Activated CD8-positive, alpha-beta T cell treated with anti-CD3 and anti-CD28 coated beads, Interleukin-2, amount 10 ng/mL, durations not matched to agents 7 days and 5 days (primary cell): ENCODE results near the gene EIPR1. TPM values are rescaled to one million over a fixed set of nuclear protein-coding genes. Genes with fewer than 3 reads are reported as not detected.

Experiments used
- ATAC-seq: fragments of 150-1000 bp; cut with Tn5 transposase; one replicate; pipeline ENCODE4 v1.10.0; 2021; ENCODE audit warnings: moderate library complexity
- CTCF ChIA-PET: fragments of 350-600 bp; sonication (Branson Sonifier 250); formaldehyde crosslinking; loops from one replicate; lab custom pipeline; 2021; ENCODE audit warnings: antibody characterized with exemption; lab: Charles Lee
- POLR2A ChIA-PET: fragments of 350-600 bp; sonication (Branson Sonifier 250); formaldehyde crosslinking; loops from one replicate; lab custom pipeline; 2021; ENCODE audit warnings: antibody characterized with exemption; lab: Charles Lee
- DNase-seq: peaks from one replicate; pipeline ENCODE4 v3.0.0-alpha.2; 2020
- H3K27ac Mint-ChIP-seq: one replicate; pipeline ENCODE4 v1.8.0; 2021; ENCODE audit warnings: mild to moderate bottlenecking, mixed read lengths
- H3K27me3 Mint-ChIP-seq: one replicate; pipeline ENCODE4 v1.8.0; 2021; ENCODE audit warnings: low read depth, mixed read lengths
- H3K36me3 Mint-ChIP-seq: one replicate; pipeline ENCODE4 v1.8.0; 2021; ENCODE audit warnings: low read depth, mixed read lengths
- H3K4me1 Mint-ChIP-seq: one replicate; pipeline ENCODE4 v1.8.0; 2021; ENCODE audit warnings: low read depth, mixed read lengths
- H3K4me3 Mint-ChIP-seq: one replicate; pipeline ENCODE4 v1.8.0; 2021; ENCODE audit warnings: mild to moderate bottlenecking, mixed read lengths
- H3K9me3 Mint-ChIP-seq: one replicate; pipeline ENCODE4 v1.8.0; 2022; ENCODE audit warnings: mixed read lengths; ENCODE audit not compliant: insufficient read depth
- total RNA-seq, 2 experiments: library from RNA; stranded (reverse); gene quantifications; one replicate each; pipeline ENCODE4 v1.2.3, GENCODE V29; 2021

Gene EIPR1
- total RNA-seq, 2 experiments from 2014 or later = 38.9 to 41.4 TPM

- CTCF ChIA-PET = no interaction called here
- peaks cover 30% of the 10 kb centered on the region for H3K9me3 Mint-ChIP-seq
- H3K27ac Mint-ChIP-seq = no peak overlapping the region
- DNase-seq (no peak), ATAC-seq (no peak)
- no peaks in the 10 kb centered on the region for H3K4me1 Mint-ChIP-seq
- H3K27me3 Mint-ChIP-seq = no peaks in the 10 kb centered on the region
- no peak overlapping the region for H3K4me3 Mint-ChIP-seq
- POLR2A ChIA-PET = no interaction called here
- H3K36me3 Mint-ChIP-seq = peaks cover 32% of the 10 kb centered on the region
Observed at GRCh38 chr2:3279236-3279960, 98.2 kb downstream of the EIPR1 start.

DNA sequence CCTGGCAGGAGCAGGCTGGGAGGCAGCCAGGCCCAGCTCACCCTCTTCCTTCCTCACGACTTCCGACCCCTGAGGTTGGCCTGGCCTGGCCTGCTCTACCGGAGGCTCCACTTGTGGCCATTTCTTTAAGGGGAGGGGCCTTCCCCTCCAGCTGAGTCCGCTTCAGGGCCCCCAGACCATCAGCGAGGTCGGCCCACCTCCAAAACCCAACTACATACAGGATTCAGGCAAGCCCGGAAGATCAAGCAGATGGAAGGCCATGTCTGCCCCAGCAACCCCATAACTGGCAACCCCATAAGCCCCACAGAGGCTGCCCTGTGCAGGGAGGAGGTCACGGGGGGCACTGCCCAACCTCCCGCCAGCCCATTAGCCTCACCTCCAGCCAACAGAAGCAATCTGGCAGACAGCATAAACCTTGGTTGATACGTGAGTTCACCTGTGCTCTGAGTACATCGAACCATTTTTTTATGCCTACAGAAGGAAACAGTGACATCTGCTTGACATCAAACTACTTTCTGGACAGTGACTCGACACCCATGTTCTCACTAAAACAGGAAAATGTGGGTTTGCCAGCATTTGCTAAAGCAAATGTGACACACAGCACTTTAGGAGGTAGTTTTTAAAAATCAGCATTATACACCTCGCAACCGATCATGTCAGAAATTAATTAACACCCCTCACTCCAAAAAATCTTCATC is 98.9 kb downstream of the EIPR1 start:
- no peak overlapping the region for H3K4me3 Mint-ChIP-seq
- peaks cover 37% of the 10 kb centered on the region for H3K36me3 Mint-ChIP-seq
- ChIA-PET CTCF (no interaction called here), POLR2A (no interaction called here)
- H3K9me3 Mint-ChIP-seq = peaks cover 37% of the 10 kb centered on the region
- ATAC-seq (no peak), DNase-seq (no peak)
- H3K27ac Mint-ChIP-seq = no peak overlapping the region
- no peaks in the 10 kb centered on the region for H3K4me1 Mint-ChIP-seq
- no peaks in the 10 kb centered on the region for H3K27me3 Mint-ChIP-seq

GRCh38 chr2:3277748-3278520 is 99.7 kb downstream of the EIPR1 start:
- POLR2A ChIA-PET = no interaction called here
- DNase-seq (no peak), ATAC-seq (no peak)
- H3K4me1 Mint-ChIP-seq = no peaks in the 10 kb centered on the region
- peaks cover 39% of the 10 kb centered on the region for H3K36me3 Mint-ChIP-seq
- no peaks in the 10 kb centered on the region for H3K27me3 Mint-ChIP-seq
- CTCF ChIA-PET = no interaction called here
- H3K9me3 Mint-ChIP-seq = peaks cover 39% of the 10 kb centered on the region
- H3K4me3 Mint-ChIP-seq = no peak overlapping the region
- no peak overlapping the region for H3K27ac Mint-ChIP-seq

- H3K27me3 Mint-ChIP-seq = no peaks in the 10 kb centered on the region
- no peaks in the 10 kb centered on the region for H3K4me1 Mint-ChIP-seq
- ChIA-PET CTCF (no interaction called here), POLR2A (no interaction called here)
- peaks cover 41% of the 10 kb centered on the region for H3K36me3 Mint-ChIP-seq
- DNase-seq = no peak
- ATAC-seq = no peak
- H3K27ac Mint-ChIP-seq = no peak overlapping the region
- H3K9me3 Mint-ChIP-seq = peaks cover 39% of the 10 kb centered on the region
- H3K4me3 Mint-ChIP-seq = no peak overlapping the region
Observed at GRCh38 chr2:3277050-3277747, 100.4 kb downstream of the EIPR1 start.

GRCh38 chr2:3272761-3273160 is 104.9 kb downstream of the EIPR1 start:
- Mint-ChIP-seq H3K4me1 (no peaks in the 10 kb centered on the region), H3K27ac (no peak overlapping the region), H3K36me3 (peaks cover 37% of the 10 kb centered on the region), H3K27me3 (no peaks in the 10 kb centered on the region), H3K9me3 (peaks cover 36% of the 10 kb centered on the region), H3K4me3 (no peak overlapping the region)
- DNase-seq (no peak), ATAC-seq (no peak)
- CTCF ChIA-PET = no interaction called here
- POLR2A ChIA-PET = no interaction called here

DNA sequence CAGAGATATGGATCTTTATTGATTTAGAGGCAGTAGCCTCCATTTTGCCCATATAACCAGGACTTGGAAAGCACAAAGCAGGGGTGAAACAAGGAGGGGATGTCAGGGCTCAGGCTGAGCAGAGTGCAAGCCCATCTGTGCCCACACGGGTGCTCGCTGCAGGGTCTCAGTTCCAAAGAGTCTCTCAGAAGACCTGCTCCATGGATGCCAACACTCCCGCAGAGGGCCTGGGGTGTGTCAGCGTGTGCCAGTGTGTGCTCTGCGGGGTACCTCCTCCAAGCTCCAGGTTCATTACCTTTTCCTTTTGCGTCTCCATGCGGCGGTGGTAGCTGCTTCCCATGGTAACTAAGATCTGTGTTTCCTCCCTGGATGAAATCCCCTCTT is 107.5 kb downstream of the EIPR1 start:
- POLR2A ChIA-PET = no interaction called here
- Mint-ChIP-seq H3K4me3 (no peak overlapping the region), H3K27ac (no peak overlapping the region)

GRCh38 chr2:3269425-3270094 is 108.1 kb downstream of the EIPR1 start:
- ChIA-PET POLR2A (no interaction called here), CTCF (no interaction called here)
- no peak for ATAC-seq
- Mint-ChIP-seq H3K9me3 (peaks cover 11% of the 10 kb centered on the region), H3K36me3 (peaks cover 20% of the 10 kb centered on the region), H3K27me3 (no peaks in the 10 kb centered on the region), H3K4me3 (no peak overlapping the region), H3K4me1 (no peaks in the 10 kb centered on the region), H3K27ac (no peak overlapping the region)
- no peak for DNase-seq

More for the DNA sequence above, 107.5 kb downstream of the EIPR1 start:
- Mint-ChIP-seq H3K27me3 (no peaks in the 10 kb centered on the region), H3K4me1 (no peaks in the 10 kb centered on the region), H3K36me3 (peaks cover 20% of the 10 kb centered on the region), H3K9me3 (peaks cover 16% of the 10 kb centered on the region)
- CTCF ChIA-PET = no interaction called here
- no peak for DNase-seq
- ATAC-seq = no peak

DNA sequence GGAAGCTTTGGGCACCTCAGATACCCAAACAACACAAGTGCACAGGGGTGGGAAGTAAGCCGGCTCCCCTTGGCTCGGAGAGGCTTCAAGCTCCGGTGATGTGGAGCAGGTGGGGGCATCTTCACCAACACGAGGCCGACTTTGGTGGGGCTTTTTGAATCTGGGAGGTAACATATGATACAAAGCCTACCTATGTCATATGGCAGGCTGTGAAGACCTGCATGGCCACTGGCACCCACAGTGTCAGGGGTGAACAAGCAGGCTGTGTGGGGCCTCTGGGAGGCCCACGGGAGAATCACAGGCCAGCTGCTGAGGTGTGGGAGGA is 109.0 kb downstream of the EIPR1 start:
- no peak for DNase-seq
- POLR2A ChIA-PET = no interaction called here
- Mint-ChIP-seq H3K4me1 (no peaks in the 10 kb centered on the region), H3K4me3 (no peak overlapping the region), H3K27me3 (no peaks in the 10 kb centered on the region), H3K9me3 (peaks cover 2% of the 10 kb centered on the region), H3K27ac (no peak overlapping the region), H3K36me3 (peaks cover 16% of the 10 kb centered on the region)
- ATAC-seq = no peak
- CTCF ChIA-PET = no interaction called here

DNA sequence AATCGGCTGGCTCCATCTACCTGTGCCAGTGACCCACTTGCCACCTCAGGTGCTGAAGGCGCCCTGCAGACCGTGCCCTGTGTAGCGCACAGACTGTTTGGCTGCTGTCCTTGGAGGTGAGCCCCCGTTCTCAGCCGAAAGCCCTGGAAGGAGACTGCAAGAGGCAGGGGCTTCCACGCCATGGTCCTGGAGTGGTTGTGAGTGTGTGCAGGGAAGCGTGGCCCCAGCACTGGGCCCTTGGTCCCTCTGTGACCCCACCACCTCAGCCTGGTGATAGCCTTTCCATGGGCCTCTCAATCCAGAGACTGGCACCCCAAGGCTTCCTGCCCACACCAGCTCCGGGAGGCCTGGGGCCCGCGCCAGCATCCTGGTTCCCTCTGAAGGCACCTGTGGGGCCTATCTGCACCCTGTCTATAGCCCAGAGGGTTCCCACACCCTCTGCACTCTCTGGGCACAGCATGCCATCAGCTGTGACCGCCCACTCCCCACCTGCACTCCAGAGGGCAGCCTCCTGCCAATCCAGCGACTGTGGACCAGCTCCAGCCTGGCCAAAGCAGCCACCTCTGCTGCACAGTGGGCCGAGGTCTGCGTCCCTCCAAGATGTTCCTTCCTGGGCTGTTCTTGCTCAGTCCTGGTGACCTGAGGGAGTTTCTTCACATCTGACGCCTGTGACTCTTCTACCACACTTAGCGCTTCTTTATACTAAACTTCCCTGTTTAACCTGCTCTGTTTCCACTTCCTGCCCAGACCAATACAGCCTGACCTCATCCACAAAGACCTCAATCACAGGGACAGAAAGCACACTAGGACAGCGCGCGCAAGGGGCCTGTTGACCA is 109.5 kb downstream of the EIPR1 start:
- DNase-seq = no peak
- no peak overlapping the region for H3K4me3 Mint-ChIP-seq
- peaks cover 14% of the 10 kb centered on the region for H3K36me3 Mint-ChIP-seq
- ChIA-PET CTCF (no interaction called here), POLR2A (no interaction called here)
- no peak for ATAC-seq
- no peaks in the 10 kb centered on the region for H3K27me3 Mint-ChIP-seq
- H3K27ac Mint-ChIP-seq = no peak overlapping the region
- H3K4me1 Mint-ChIP-seq = no peaks in the 10 kb centered on the region
- no peaks in the 10 kb centered on the region for H3K9me3 Mint-ChIP-seq

DNA sequence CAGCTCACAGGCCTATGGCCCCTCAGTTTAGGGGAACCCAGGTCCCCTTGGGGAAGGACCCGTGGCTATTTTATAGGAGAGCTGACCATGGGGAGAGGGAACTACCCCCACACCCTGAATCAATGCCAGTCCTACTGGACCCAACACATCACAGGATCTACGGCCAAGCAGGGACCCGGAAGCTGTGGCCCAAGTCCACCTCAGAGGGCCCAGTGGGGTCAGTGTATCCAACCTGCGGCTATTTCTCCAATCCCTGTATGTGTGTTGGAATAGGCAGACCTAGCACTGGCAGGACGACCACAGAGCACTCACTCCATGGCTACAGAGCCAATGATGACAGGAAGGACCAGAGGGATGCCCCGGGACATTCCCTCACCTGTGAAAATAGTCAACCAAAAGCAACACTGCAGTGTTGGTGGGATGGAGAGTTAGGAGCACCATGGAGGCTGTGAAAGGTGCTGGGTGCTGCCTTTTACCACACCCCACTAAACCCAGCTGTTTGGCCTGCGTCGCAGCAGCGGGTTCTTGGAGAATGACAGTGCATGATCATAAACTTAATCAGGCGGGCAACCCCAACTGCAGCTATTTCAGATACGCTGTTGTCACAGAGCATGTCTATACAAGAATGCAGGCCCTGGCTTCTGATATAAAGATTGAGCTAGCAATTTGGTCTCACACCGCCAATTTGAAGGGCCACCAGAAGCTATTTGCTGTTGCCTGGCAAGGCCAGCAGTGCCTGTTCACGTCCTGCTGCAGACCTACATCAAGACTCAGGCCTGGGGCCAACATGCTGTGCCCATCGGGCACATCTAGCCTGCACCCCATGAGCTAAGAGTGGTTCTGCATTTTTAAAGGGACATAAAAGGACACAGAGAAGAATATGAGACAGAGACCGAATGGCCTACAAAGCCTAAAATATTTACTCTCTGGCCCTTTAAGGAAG is 110.4 kb downstream of the EIPR1 start:
- H3K4me1 Mint-ChIP-seq = no peaks in the 10 kb centered on the region
- H3K27ac Mint-ChIP-seq = no peak overlapping the region
- peaks cover 16% of the 10 kb centered on the region for H3K36me3 Mint-ChIP-seq
- DNase-seq = no peak
- no peak for ATAC-seq
- H3K27me3 Mint-ChIP-seq = no peaks in the 10 kb centered on the region
- POLR2A ChIA-PET = no interaction called here
- H3K4me3 Mint-ChIP-seq = no peak overlapping the region
- CTCF ChIA-PET = interaction anchor here (0.6 kb wide), 1 partner anchor 102 kb away, joined by 3 read pairs; no protein-coding TSS in a partner anchor
- no peaks in the 10 kb centered on the region for H3K9me3 Mint-ChIP-seq
